Neural cell (in vitro differentiated cells): ENCODE measurements around the gene HRH2.

ENCODE experiments used
- CTCF ChIP-seq: fragments of 450-650 bp; IDR thresholded peaks from 2 replicates; pipeline ENCODE4 v1.5.1; 2014; ENCODE audit warnings: antibody characterized with exemption, mild to moderate bottlenecking, moderate library complexity; ENCODE audit not compliant: poor library complexity, severe bottlenecking
- EP300 ChIP-seq: fragments of 450-650 bp; conservative IDR thresholded peaks from 2 replicates; pipeline ENCODE4 v1.6.1; 2014; ENCODE audit warnings: antibody characterized with exemption, mild to moderate bottlenecking, moderate library complexity; ENCODE audit not compliant: poor library complexity, severe bottlenecking
- EZH2 ChIP-seq: fragments of 200-600, 300-800 bp; shearing (Covaris generic), sonication (generic); IDR thresholded peaks from 2 replicates; pipeline ENCODE4 v1.6.1; 2014; ENCODE audit warnings: antibody characterized with exemption, low read length, borderline replicate concordance, mild to moderate bottlenecking; ENCODE audit not compliant: insufficient read depth, poor library complexity, severe bottlenecking
- POLR2AphosphoS5 ChIP-seq: IDR thresholded peaks from 2 replicates; pipeline ENCODE4 v1.6.1; 2012
- RAD21 ChIP-seq: fragments of 450-650 bp; conservative IDR thresholded peaks from 2 replicates; pipeline ENCODE4 v1.6.1; 2014; ENCODE audit warnings: antibody characterized with exemption, mild to moderate bottlenecking, moderate library complexity
- TAF1 ChIP-seq: IDR thresholded peaks from 2 replicates; pipeline ENCODE4 v1.6.1; 2012; ENCODE audit warnings: low read depth

GRCh38 chr5:175640106-175640775 is 17.6 kb upstream of the HRH2 start:
- no peak for TF ChIP-seq CTCF
- no peak for TF ChIP-seq EZH2
- no peak for TF ChIP-seq RAD21
- TF ChIP-seq TAF1: no peak
- TF ChIP-seq EP300: no peak
- TF ChIP-seq POLR2AphosphoS5: no peak
